ENCODE results near the gene SP2. TPM values are rescaled to one million over a fixed set of nuclear protein-coding genes. Genes with fewer than 3 reads are reported as not detected.

SP2 gene
- total RNA-seq, 1 donor from 2014 or later = 3.1 TPM

DNA sequence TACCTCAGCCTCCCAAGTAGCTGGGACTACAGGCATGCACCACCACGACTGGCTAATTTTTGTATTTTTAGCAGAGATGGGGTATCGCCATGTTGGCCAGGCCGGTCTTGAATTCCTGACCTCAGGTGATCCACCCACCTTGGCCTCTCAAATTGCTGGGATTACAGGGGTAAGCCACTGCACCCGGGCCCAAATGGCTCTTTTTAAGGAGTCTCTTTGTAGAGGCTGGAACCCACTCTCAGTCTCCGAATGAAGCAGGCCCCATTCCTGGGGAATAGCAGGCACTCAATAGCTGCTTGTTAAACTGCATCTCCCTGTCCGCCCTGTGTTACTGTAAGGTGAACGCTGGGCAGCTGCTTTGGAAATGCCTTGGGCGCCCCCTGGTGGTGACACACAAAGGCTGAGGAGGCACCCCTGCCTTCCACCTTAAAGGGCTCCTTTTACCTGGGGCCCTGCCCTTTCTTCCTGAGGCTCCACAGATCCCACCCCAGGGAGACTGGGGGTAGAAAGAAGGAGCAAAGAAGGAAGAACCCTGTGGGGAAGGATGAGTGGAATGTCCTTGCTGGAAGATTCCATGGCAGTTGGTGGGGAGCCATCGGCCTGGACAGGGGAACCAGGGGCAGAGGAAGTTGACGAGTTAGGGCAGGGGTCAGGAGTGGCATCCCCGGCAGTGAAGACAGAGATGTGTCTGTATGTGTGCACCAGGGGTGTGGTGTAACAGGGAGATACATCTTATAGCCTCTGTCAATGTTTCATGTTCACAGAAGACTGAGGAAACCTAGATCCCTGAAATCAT lies 6.1 kb upstream of the SP2 start:
- DNase-seq (ENCODE audit: low read depth) = peak; percentile 60

- DNase-seq (ENCODE audit: low read depth) = no peak
Measured at GRCh38 chr17:47891545-47892088, 4.4 kb upstream of the SP2 start.

GRCh38 chr17:47894498-47895346 lies 1.3 kb upstream of the SP2 start:
- no peak for DNase-seq (ENCODE audit: low read depth)

DNA sequence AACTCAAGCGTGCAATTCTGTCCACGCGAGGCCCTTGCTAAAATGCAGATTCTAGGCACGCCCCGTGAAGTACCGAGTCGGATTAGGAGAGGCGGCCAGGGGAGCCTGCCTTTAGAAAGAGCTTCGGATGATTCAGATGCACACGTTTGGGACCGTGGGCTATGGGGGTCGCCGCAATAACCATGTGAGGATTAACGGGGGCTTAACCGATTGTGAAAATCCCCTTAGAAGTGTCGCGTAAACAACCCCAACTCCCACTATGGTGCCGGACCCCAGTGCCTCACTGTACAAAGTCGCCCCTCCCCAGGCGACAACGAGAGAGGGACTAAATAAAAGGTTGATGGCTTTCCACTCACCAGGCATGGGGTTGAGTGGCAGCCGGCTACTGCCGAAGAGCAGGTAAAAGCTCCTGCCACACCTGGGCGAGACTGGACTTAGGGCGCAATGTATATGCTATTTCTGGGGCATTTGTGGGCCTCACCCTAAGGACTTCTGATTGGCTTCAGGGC lies 635 bp upstream of the SP2 start:
- DNase-seq (ENCODE audit: low read depth) = no peak

- DNase-seq (ENCODE audit: low read depth) = no peak
Measured at GRCh38 chr17:47896672-47897490, 845 bp downstream of the SP2 start.

DNA sequence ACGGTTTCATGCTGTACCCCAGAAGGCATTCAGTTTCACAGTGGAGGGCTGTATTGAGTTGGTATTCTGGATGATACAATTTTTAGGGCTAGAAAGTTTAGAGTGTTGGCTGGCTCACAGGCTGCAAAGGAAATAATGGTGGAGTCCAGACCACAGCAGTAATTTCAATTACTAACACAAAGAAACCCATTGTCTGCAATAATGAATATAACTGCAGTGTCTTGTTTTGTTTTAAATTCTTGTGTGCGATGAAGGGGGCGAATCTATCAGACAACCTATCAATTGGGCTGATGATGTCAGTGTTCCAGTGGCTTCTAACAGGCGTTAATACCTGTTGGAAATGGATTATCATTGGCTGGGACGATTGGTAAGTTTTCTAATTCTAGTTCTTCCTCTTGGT lies 1.5 kb downstream of the SP2 start:
- no peak for DNase-seq (ENCODE audit: low read depth)

GRCh38 chr17:47898241-47898640 lies 2.2 kb downstream of the SP2 start:
- no peak for DNase-seq (ENCODE audit: low read depth)

DNA sequence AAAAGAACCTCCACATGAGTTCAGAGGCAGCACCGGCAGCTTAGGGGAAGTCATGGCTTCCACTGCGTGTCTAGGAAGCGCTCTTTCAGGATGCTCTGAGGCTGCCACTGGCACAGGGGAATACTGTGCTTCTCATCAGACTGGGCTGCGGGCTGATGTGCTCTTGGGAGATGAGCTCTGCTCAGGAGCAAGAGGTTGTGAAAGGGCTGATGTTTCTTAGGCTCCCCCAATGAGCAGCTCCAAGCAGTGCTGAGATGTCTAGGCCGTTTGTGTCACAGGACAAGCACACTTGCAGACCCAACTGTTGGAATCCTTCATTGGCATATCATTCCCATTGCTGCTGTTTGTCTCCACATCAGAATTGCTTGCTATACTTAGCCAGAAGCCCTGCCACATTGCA lies 3.6 kb downstream of the SP2 start:
- no peak for DNase-seq (ENCODE audit: low read depth)

GRCh38 chr17:47901423-47901822 lies 5.4 kb downstream of the SP2 start:
- no peak for DNase-seq (ENCODE audit: low read depth)

DNA sequence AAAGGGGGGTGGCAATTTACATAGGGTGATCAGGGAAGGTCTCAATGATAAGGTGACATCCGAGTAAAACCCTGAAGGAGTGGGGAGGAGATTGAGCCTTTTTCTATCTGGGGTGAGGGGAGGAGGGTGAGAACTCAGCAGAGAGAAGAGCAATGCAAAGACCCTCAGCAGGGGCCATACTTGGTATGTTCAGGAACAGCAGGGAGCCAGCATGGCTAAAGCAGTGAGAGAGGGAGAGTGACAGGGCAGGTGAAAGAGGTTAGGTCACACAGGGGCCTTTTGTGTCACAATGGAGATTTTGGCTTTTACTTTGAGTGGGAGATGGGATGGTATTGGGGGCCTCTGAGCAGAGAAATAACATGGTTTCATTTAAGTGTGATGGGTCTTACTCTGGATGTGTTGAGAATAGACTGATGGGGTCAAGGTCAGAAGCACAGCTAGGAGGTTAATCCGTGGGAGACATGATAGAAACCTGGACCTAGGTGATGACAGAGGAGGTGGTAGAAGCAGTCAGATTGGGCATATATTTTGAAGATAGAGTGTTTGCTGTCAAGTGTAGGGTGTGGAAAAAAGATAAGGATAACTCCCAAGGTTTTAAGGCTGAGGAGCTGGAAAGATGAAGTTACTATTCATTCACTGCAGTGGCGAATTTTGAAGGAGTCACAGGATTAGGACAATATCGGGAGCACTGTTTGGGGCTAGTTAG lies 6.2 kb downstream of the SP2 start:
- no peak for DNase-seq (ENCODE audit: low read depth)

GRCh38 chr17:47905221-47905733 lies 9.2 kb downstream of the SP2 start:
- peak; percentile 87 for DNase-seq (ENCODE audit: low read depth)

DNA sequence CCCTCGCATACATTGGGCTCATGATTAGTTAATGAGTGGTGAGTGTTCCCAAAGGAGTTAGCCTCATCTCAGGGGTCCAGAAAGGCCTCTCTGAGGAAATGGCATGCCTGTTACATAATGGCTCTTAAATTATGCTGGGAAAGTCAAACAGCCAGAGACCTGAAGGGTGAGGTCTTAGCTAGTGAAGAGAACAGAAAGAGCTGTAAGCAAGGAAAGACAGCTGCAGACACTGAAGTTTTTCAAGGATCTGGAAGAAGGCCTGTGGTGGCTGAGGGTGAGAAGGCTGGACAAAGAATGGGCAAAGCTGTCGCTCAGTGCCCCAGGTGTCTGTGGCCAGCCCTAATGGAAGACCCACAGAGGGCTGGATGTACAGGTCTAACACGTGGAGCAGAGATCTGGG lies 10.4 kb downstream of the SP2 start:
- no peak for DNase-seq (ENCODE audit: low read depth)

GRCh38 chr17:47907932-47908562 lies 12.0 kb downstream of the SP2 start:
- DNase-seq (ENCODE audit: low read depth) = no peak

DNA sequence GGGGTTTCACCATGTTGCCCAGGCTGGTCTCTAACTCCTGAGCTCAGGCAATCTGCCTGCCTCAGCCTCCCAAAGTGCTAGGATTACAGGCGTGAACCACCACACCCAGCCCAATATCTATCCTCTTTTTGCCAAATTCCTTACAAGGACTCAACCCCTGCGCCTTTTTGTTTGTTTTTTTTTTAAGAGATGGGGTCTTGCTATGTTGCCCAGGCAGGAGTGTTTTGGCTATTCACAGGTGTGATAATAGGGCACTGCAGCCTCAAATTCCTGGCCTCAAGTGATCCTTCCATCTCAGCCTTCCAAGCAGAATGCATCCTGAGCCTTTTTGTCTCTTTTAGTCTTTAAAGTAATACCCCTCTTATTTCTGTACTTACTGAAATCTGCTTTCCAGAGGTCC lies 17.0 kb downstream of the SP2 start:
- no peak for DNase-seq (ENCODE audit: low read depth)

DNA sequence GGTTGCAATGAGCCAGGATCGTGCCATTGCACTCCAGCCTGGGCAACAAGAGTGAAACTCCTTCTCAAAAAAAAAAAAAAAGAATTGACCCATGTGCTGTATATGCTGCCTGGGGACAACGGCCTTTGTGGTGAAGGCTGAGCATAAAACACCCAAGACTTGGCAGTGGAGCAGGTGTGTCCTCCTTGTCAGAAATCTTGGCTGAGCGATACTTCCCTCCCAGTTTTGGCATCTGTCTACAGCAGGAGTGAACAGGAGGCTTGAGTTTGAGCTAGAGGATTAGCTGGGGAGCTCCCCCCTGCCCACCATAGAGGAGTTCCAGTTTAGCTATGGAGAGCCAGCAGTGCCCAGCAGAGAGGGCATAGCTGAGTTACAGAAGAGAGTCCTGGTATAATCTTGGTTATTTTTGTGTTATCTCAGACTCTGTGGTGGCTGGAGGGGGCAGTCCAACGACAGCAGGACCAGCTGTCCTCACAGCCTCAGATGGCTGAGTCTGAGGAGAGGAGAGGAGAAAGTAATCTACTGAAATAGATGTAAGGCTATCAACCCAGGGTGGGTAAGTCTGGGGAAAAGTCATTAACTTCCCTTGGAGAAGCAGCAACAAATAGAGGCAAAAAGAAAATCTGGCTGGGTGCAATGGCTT lies 18.4 kb downstream of the SP2 start:
- DNase-seq (ENCODE audit: low read depth) = no peak

DNA sequence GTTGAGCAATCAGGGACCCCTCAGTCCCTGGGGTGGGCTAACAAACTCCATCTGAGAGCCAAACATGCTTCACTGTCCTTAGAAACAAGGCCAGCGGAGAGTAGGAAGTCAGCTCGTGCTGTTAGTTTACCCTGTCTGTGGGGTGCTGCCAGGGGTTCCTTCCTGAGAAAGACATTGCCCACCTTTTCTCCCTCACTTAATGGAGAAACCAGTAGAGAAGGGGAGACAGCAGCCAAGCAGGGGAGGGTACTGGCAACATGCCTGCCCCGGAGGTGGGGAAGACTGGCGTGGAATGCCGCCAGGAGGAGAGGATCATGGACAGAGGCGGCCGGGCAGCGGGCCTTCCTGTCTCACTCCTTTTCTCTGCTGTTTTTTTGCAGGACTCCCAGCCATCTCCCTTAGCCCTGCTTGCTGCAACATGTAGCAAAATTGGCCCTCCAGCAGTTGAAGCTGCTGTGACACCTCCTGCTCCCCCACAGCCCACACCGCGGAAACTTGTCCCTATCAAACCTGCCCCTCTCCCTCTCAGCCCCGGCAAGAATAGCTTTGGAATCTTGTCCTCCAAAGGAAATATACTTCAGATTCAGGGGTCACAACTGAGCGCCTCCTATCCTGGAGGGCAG lies 19.9 kb downstream of the SP2 start:
- DNase-seq (ENCODE audit: low read depth) = no peak

DNA sequence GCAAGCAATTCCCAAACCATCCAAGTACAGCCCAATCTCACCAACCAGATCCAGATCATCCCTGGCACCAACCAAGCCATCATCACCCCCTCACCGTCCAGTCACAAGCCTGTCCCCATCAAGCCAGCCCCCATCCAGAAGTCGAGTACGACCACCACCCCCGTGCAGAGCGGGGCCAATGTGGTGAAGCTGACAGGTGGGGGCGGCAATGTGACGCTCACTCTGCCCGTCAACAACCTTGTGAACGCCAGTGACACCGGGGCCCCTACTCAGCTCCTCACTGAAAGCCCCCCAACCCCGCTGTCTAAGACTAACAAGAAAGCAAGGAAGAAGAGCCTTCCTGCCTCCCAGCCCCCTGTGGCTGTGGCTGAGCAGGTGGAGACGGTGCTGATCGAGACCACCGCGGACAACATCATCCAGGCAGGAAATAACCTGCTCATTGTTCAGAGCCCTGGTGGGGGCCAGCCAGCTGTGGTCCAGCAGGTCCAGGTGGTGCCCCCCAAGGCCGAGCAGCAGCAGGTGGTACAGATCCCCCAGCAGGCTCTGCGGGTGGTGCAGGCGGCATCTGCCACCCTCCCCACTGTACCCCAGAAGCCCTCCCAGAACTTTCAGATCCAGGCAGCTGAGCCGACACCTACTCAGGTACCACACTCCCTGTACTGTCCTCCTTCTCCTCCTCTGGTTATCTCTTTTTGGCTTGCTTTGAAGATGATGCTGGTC lies 20.6 kb downstream of the SP2 start:
- no peak for DNase-seq (ENCODE audit: low read depth)

GRCh38 chr17:47917581-47917980 lies 21.5 kb downstream of the SP2 start:
- no peak for DNase-seq (ENCODE audit: low read depth)

DNA sequence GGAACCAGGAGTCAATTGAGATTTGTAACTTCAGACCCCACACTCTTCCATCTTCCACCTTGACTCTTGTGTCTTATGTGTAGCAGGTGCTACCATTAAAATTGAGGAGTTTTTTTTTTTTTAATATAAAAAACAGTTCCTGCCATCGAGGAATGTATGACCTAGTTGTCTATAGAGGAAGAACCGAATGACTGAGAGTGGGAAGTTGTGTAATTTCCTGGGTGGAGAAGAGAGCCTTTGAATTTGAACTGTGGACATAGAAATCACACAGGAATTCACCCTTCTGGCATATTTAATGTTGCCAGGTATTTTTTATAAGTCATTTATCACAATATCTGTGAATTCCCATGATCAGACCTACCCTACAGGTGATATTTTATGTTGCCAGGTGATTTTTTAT lies 22.0 kb downstream of the SP2 start:
- DNase-seq (ENCODE audit: low read depth) = no peak

Measured in renal cortical epithelial cell (primary cell).